GM23338 (cell line): Measurements from ENCODE around the gene L3MBTL4. TPM values are rescaled to one million over a fixed set of nuclear protein-coding genes. Genes with fewer than 3 reads are reported as not detected.

Experiments used
- ATAC-seq: fragments of 200-7000 bp; cut with Tn5 transposase; 3 replicates; pipeline ENCODE4 v1.9.1; 2020
- DNase-seq: peaks from one replicate; pipeline ENCODE4 v3.0.0-alpha.2; 2015; ENCODE audit warnings: low spot score
- H2AFZ ChIP-seq: fragments of 200-600 bp; sonication (generic); 2 replicates; pipeline ENCODE4 v1.8.0; 2016; ENCODE audit warnings: antibody characterized with exemption, mild to moderate bottlenecking, moderate library complexity
- H3F3A ChIP-seq: fragments of 200-600 bp; sonication (generic); replicated peaks from 2 replicates; pipeline ENCODE4 v1.8.0; 2017; ENCODE audit warnings: antibody characterized with exemption, mixed run types, low read depth
- H3K27ac ChIP-seq: fragments of 200-600 bp; sonication (generic); 2 replicates; pipeline ENCODE4 v1.6.1; 2016; ENCODE audit warnings: low read depth
- H3K27me3 ChIP-seq: fragments of 200-600 bp; sonication (generic); 2 replicates; pipeline ENCODE4 v1.8.0; 2016; ENCODE audit warnings: mild to moderate bottlenecking, mixed run types, moderate library complexity; ENCODE audit not compliant: insufficient read depth
- H3K36me3 ChIP-seq: fragments of 200-600 bp; sonication (generic); 2 replicates; pipeline ENCODE4 v1.8.0; 2016; ENCODE audit warnings: mild to moderate bottlenecking; ENCODE audit not compliant: insufficient read depth
- H3K4me1 ChIP-seq: fragments of 200-600 bp; sonication (generic); 2 replicates; pipeline ENCODE4 v1.8.0; 2016; ENCODE audit warnings: mild to moderate bottlenecking, moderate library complexity; ENCODE audit not compliant: insufficient read depth
- H3K4me2 ChIP-seq: fragments of 200-600 bp; sonication (generic); 2 replicates; pipeline ENCODE4 v1.7.1; 2017; ENCODE audit warnings: mixed run types
- H3K4me3 ChIP-seq: fragments of 200-600 bp; sonication (generic); 2 replicates; pipeline ENCODE4 v1.6.1; 2016; ENCODE audit warnings: mixed run types
- H3K79me2 ChIP-seq: fragments of 200-600 bp; sonication (generic); replicated peaks from 2 replicates; pipeline ENCODE4 v1.8.0; 2017; ENCODE audit warnings: mild to moderate bottlenecking; ENCODE audit not compliant: insufficient read depth
- H3K9me2 ChIP-seq: fragments of 200-600 bp; sonication (generic); 2 replicates; pipeline ENCODE4 v1.8.0; 2017; ENCODE audit not compliant: insufficient read depth
- H4K20me1 ChIP-seq: fragments of 200-600 bp; sonication (generic); replicated peaks from 2 replicates; pipeline ENCODE4 v1.8.0; 2017; ENCODE audit warnings: mild to moderate bottlenecking; ENCODE audit not compliant: insufficient read depth
- H3K27ac Mint-ChIP-seq: 2 replicates; pipeline ENCODE4 v1.8.0; 2020; ENCODE audit warnings: inconsistent platforms, mild to moderate bottlenecking, moderate library complexity, mixed read lengths
- H3K27me3 Mint-ChIP-seq: 3 replicates; pipeline ENCODE4 v1.8.0; 2022; ENCODE audit warnings: low read depth, mild to moderate bottlenecking, moderate library complexity, mixed read lengths, inconsistent platforms; ENCODE audit not compliant: insufficient read depth, poor library complexity
- H3K36me3 Mint-ChIP-seq: 3 replicates; pipeline ENCODE4 v1.8.0; 2021; ENCODE audit warnings: low read depth, mild to moderate bottlenecking, inconsistent platforms, moderate library complexity, mixed read lengths
- H3K4me1 Mint-ChIP-seq: 3 replicates; pipeline ENCODE4 v1.8.0; 2020; ENCODE audit warnings: mild to moderate bottlenecking, inconsistent platforms, mixed read lengths
- H3K4me3 Mint-ChIP-seq: 3 replicates; pipeline ENCODE4 v1.8.0; 2021; ENCODE audit warnings: moderate library complexity, mild to moderate bottlenecking, inconsistent platforms, mixed read lengths
- H3K9me3 Mint-ChIP-seq: 3 replicates; pipeline ENCODE4 v1.8.0; 2020; ENCODE audit warnings: moderate library complexity, mild to moderate bottlenecking, inconsistent platforms, mixed read lengths
- EZH2phosphoT487 ChIP-seq: fragments of 200-600 bp; sonication (generic); IDR thresholded peaks from one replicate; pipeline ENCODE4 v1.8.1; 2018; ENCODE audit warnings: antibody characterized with exemption; ENCODE audit not compliant: unreplicated experiment
- JUNB ChIP-seq: IDR thresholded peaks from one replicate; pipeline ENCODE4 v1.6.1; 2016; ENCODE audit warnings: antibody characterized with exemption; ENCODE audit not compliant: unreplicated experiment
- NANOG ChIP-seq: IDR thresholded peaks from 2 replicates; pipeline ENCODE4 v1.6.1; 2016; ENCODE audit warnings: antibody characterized with exemption, borderline replicate concordance
- STAT1 ChIP-seq: IDR thresholded peaks from one replicate; pipeline ENCODE4 v1.6.1; 2016; ENCODE audit warnings: antibody characterized with exemption; ENCODE audit not compliant: unreplicated experiment
- polyA plus RNA-seq: library from polyadenylated mRNA; unstranded; fragments of >200 nt; fragmentation: Nextera tagmentation; extraction: Ambion mirVana; gene quantifications from 2 replicates; pipeline ENCODE4 v1.2.1, GENCODE V29; 2016
- total RNA-seq: library from RNA; depleted of rRNA; stranded (reverse); fragments of >200 nt; shearing (Covaris generic); gene quantifications from 2 replicates; pipeline ENCODE4 v1.2.3, GENCODE V29; 2014
- TF ChIP-seq, protein P1 (sequence below): fragments of 250-450 bp; sonication (Bioruptor Pico); IDR thresholded peaks from 2 replicates; pipeline ENCODE4 v1.5.0; 2020; ENCODE audit warnings: mild to moderate bottlenecking, moderate library complexity
- TF ChIP-seq, protein P2 (sequence below): IDR thresholded peaks from one replicate; pipeline ENCODE4 v1.6.1; 2018; ENCODE audit warnings: antibody characterized with exemption; ENCODE audit not compliant: unreplicated experiment

The L3MBTL4 gene
- total and polyA plus RNA-seq, 2 experiments from 2014 or later: 0.48 to 2.8 TPM

DNA sequence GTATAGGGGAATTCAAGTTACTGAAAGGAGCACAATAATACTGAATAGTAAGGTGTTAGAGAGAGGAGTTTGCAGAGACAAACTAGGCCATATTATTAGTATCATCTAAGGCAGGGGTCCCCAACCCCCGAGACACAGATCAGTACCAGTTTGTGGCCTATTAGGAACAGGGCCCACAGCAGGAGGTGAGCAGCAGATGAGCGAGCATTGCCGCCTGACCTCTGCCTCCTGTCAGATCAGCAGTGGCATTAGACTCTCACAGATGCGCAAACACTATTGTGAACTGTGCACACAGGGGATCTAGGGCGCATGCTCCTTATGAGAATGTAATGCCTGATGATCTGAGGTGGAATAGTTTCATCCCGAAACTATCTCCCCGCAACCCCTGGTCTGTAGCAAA lies 477.6 kb downstream of the L3MBTL4 start (continued):
- TF ChIP-seq, protein P1, sequence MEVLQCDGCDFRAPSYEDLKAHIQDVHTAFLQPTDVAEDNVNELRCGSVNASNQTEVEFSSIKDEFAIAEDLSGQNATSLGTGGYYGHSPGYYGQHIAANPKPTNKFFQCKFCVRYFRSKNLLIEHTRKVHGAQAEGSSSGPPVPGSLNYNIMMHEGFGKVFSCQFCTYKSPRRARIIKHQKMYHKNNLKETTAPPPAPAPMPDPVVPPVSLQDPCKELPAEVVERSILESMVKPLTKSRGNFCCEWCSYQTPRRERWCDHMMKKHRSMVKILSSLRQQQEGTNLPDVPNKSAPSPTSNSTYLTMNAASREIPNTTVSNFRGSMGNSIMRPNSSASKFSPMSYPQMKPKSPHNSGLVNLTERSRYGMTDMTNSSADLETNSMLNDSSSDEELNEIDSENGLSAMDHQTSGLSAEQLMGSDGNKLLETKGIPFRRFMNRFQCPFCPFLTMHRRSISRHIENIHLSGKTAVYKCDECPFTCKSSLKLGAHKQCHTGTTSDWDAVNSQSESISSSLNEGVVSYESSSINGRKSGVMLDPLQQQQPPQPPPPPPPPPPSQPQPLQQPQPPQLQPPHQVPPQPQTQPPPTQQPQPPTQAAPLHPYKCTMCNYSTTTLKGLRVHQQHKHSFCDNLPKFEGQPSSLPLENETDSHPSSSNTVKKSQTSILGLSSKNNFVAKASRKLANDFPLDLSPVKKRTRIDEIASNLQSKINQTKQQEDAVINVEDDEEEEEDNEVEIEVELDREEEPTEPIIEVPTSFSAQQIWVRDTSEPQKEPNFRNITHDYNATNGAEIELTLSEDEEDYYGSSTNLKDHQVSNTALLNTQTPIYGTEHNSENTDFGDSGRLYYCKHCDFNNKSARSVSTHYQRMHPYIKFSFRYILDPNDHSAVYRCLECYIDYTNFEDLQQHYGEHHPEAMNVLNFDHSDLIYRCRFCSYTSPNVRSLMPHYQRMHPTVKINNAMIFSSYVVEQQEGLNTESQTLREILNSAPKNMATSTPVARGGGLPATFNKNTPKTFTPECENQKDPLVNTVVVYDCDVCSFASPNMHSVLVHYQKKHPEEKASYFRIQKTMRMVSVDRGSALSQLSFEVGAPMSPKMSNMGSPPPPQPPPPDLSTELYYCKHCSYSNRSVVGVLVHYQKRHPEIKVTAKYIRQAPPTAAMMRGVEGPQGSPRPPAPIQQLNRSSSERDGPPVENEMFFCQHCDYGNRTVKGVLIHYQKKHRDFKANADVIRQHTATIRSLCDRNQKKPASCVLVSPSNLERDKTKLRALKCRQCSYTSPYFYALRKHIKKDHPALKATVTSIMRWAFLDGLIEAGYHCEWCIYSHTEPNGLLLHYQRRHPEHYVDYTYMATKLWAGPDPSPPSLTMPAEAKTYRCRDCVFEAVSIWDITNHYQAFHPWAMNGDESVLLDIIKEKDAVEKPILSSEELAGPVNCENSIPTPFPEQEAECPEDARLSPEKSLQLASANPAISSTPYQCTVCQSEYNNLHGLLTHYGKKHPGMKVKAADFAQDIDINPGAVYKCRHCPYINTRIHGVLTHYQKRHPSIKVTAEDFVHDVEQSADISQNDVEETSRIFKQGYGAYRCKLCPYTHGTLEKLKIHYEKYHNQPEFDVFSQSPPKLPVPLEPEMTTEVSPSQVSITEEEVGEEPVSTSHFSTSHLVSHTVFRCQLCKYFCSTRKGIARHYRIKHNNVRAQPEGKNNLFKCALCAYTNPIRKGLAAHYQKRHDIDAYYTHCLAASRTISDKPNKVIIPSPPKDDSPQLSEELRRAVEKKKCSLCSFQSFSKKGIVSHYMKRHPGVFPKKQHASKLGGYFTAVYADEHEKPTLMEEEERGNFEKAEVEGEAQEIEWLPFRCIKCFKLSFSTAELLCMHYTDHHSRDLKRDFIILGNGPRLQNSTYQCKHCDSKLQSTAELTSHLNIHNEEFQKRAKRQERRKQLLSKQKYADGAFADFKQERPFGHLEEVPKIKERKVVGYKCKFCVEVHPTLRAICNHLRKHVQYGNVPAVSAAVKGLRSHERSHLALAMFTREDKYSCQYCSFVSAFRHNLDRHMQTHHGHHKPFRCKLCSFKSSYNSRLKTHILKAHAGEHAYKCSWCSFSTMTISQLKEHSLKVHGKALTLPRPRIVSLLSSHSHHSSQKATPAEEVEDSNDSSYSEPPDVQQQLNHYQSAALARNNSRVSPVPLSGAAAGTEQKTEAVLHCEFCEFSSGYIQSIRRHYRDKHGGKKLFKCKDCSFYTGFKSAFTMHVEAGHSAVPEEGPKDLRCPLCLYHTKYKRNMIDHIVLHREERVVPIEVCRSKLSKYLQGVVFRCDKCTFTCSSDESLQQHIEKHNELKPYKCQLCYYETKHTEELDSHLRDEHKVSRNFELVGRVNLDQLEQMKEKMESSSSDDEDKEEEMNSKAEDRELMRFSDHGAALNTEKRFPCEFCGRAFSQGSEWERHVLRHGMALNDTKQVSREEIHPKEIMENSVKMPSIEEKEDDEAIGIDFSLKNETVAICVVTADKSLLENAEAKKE (CRISPR knock-in tag): no peak
- TF ChIP-seq, protein P2, sequence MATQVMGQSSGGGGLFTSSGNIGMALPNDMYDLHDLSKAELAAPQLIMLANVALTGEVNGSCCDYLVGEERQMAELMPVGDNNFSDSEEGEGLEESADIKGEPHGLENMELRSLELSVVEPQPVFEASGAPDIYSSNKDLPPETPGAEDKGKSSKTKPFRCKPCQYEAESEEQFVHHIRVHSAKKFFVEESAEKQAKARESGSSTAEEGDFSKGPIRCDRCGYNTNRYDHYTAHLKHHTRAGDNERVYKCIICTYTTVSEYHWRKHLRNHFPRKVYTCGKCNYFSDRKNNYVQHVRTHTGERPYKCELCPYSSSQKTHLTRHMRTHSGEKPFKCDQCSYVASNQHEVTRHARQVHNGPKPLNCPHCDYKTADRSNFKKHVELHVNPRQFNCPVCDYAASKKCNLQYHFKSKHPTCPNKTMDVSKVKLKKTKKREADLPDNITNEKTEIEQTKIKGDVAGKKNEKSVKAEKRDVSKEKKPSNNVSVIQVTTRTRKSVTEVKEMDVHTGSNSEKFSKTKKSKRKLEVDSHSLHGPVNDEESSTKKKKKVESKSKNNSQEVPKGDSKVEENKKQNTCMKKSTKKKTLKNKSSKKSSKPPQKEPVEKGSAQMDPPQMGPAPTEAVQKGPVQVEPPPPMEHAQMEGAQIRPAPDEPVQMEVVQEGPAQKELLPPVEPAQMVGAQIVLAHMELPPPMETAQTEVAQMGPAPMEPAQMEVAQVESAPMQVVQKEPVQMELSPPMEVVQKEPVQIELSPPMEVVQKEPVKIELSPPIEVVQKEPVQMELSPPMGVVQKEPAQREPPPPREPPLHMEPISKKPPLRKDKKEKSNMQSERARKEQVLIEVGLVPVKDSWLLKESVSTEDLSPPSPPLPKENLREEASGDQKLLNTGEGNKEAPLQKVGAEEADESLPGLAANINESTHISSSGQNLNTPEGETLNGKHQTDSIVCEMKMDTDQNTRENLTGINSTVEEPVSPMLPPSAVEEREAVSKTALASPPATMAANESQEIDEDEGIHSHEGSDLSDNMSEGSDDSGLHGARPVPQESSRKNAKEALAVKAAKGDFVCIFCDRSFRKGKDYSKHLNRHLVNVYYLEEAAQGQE: no peak

DNA sequence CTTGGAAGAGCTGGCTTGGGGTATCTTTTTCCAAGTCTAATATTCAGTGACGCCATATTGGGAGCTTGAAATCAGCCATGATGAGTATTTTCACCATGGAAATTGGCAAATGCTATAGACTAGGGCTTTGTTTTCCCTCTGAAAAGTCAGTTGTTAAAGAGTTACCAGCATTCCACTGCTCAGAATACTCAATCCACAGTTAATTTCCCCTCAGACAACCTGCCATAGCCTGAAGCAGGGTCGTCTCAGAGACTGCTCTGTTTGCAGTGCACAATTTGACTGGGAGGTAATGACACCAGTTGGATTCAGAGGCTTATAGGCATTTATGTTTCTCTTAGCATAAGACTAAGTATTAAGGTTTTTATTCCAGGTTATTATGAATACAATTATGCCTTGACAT lies 483.9 kb downstream of the L3MBTL4 start:
- H3K36me3 Mint-ChIP-seq: no peaks in the 10 kb centered on the region; the same call in 2 of the 3 replicates
- no peak overlapping the region for H3K4me2 ChIP-seq
- no peak for ATAC-seq
- no peaks in the 10 kb centered on the region for H3K27me3 ChIP-seq
- no peaks in the 10 kb centered on the region for H3K4me1 Mint-ChIP-seq
- peaks cover 13% of the 10 kb centered on the region; the same call in 1 of the 2 replicates for H3K9me2 ChIP-seq
- no peak overlapping the region for H3K27ac Mint-ChIP-seq
- no peak for DNase-seq
- no peak overlapping the region for H3K4me3 Mint-ChIP-seq
- no peak overlapping the region for H2AFZ ChIP-seq
- H4K20me1 ChIP-seq: no peaks in the 10 kb centered on the region
- H3K27me3 Mint-ChIP-seq: no peaks in the 10 kb centered on the region
- H3K9me3 Mint-ChIP-seq: 0 out of 3 replicates have a peak, but pooled peaks cover 3% of the 10 kb centered on the region
- no peak overlapping the region for H3K4me3 ChIP-seq
- H3K27ac ChIP-seq: no peak overlapping the region
- no peaks in the 10 kb centered on the region for H3F3A ChIP-seq
- no peaks in the 10 kb centered on the region for H3K36me3 ChIP-seq
- H3K79me2 ChIP-seq: no peaks in the 10 kb centered on the region
- H3K4me1 ChIP-seq: no peaks in the 10 kb centered on the region
- no peak for TF ChIP-seq EZH2phosphoT487
- no peak for TF ChIP-seq NANOG
- TF ChIP-seq STAT1: no peak
- TF ChIP-seq JUNB: no peak
- TF ChIP-seq, protein P1 (CRISPR knock-in tag): no peak
